Stimulated activated CD4-positive, alpha-beta T cell treated with anti-CD3 and anti-CD28 coated beads, TNF-alpha, amount 100 ng/mL, for 48 hours (primary cell): ENCODE results near the gene C1RL.

Experiments used
- DNase-seq, 3 donors: peaks; one replicate each; pipeline ENCODE4 v3.0.0-alpha.2; 2020; ENCODE audit warnings: low read depth in 3 of 3

Gene C1RL

DNA sequence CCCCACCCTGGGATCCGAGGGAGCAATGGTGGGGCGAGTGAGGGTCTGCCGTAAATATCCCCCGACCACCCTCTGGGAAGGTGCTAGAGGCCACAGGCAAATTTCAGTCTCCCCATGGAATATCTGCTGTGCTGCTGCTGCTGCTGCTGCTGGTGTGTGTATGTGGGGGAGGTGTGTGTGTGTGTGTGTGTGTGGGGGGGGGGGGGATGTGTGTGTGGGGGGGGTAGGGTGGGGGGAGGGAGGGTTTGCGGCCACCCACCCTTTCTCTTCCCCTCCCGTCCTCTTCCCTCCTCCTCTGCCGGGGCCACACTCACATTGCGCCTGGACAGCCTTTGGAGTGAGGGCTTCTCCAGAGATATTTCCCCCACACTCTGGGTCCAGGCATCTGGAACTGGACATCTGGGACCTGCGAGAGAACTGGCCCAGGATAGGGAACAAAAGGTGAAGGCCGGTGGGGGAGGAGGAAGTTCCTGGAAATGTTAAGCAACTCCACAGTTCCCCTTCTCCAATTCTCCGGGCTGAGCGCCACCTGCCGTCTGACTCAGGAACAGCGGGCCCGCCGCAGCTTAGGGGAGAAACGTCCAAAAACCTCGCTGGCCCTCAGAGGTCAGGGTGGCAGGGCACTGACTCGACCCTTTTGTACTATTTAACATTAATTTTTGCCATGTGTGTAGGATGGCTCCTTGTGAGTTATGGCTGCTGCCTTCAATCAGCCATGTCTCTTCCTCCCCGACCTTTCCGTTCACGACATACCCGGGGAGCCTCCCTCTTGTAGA is at the start of gene C1RL:
TSS of gene C1RL (minus strand) at position 419 of the 776 bp plus-strand sequence. CDS start at position 385, 34 bp downstream.
- DNase-seq: peak; percentile 65 to 77 (median 77)

GRCh38 chr12:7157391-7157790 is 48.4 kb upstream of the C1RL start:
- no peak for DNase-seq

DNA sequence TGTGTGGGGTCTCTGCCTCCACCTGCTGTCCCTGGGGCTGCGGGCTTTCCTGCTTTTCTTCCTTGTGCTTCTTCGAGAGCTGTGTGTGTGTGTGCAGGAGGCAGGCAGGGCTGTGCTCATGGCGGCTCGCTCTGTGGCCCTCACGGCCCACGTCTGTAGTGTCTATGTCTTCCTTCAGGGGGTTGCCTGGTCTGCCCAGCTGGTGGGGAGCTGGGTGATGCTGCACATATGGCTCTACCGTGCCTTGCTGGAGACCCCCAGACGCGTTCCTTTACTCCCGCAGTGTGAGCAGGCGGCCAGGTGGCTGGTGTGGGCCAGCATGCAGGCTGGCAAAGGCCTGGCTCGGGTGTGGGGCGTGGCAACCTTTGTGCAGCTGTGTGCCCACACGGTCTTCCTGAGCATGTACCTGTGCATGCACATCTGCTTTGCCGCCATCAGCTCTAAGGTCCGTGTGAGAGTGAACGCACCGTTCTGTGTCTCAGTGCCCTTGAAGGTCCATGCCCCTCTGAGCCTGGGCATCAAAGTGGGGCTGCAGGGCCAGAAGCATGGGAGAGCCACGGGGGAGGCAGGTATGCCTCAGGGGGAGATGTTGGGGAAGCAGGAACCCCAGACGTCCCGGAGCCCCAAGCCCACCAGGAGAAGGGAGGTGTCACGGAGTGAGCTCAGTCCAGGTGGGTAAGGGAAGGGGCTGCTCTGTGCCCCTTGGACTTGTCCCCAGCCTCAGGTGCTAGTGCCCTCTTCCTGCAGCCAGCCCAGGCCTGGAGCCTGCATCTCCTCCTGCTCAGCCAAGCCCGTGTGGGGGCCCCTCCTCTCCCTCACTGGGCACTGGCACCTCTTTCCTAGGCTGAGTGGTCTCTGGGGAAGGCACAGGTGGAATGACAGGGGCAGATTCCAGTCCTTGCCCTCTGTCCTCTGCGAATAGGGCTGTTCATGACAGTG is 47.5 kb upstream of the C1RL start:
- no peak for DNase-seq

DNA sequence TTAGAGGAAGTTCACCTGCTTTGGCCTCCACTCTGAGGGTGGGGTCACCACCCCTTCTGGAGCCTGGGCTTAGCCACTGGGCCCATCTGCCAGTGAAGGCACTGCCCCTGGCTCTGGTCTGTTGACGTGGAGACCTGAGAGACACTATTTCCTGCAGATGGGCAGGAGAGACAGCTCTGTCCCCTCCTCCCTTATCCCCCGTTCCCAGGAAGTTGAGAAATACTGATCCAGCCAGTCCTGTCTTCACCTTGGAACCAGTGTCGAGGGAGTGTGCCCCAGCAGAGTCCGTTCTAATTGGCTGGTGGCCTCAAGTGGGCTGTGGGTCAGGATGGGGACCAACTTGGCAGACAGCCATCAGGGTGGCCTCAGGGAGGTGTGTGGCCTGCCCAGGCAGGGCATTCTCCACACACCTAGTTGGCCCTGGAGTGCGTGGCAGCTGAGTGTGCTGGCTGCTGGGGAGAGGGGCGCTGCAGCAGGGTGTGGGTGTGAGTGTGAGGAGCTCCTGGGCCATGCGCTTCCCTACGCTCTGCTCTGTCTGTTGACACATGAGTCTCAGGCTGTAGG is 46.5 kb upstream of the C1RL start:
- DNase-seq: no peak

DNA sequence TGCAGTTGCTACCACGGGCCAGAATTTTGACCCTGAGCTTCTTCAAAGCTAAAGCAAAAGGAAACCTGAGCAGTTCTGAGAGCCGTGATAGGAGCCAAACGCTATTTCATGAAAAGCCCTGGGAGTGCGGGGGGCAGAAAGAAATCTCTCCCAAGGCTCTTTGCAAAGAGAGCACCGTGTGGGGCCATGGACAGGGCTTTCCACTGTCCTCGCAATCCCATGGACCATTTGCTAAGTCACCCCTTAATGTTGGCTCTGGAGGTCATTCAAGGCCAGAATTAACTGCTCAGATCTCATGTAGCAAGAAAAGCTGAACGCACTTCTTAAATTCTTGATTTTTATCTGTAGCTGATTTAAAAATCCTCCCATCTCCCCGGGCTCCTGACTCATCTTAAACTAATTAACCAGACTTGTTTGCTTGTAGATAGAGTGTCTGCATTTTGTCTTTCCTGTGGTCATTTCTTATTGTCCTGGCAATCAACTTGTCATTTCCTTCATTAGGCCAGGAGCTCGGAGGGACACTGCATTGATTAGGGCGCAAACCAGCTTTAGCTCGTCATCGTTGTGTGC is 46.0 kb upstream of the C1RL start:
- DNase-seq: no peak

DNA sequence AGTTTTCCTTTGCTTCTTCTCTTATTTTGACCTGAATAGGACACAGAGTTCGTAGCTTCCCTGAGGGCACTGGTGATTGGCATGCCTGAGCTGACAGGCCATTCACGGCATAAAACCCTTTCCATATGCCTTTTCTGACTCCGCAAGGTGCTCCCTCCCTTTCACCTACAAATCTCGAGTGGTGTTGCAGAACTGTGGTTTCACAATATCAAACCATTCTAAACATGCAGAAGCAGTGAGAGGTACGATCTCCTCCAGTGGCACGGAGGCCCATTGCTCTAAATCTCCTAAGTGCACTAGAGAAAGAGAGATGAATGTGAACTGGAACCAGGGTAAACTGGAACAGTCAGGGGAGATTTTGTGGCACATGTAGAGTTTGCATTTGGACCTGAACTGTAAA is 45.0 kb upstream of the C1RL start:
- no peak for DNase-seq

GRCh38 chr12:7152818-7153217 is 43.8 kb upstream of the C1RL start:
- no peak for DNase-seq

- no peak for DNase-seq
These were observed 42.5 kb upstream of the C1RL start for GRCh38 chr12:7151532-7151931.

DNA sequence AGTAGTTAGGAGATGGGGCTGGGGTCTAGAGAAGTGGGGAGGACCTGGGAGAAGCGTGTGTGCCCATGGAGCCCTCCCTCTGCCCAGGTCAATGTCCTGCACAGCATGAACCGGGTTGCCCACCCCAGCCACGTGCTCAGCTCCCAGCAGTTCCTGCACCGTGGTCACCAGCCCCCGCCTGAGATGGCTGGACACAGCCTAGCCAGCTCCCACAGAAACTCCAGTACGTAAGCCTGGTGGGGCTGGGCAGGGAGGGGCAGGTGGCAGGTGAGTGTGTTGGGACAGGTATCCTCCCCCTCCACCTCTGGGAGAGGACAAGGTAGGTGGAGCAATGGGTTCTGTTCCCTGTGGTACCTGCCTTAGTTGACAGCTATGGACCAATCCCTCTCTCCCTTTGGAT is 41.8 kb upstream of the C1RL start:
- no peak for DNase-seq

- DNase-seq: no peak
These were observed 41.3 kb upstream of the C1RL start for GRCh38 chr12:7150356-7150755.

GRCh38 chr12:7146906-7147305 is 37.9 kb upstream of the C1RL start:
- DNase-seq: no peak

DNA sequence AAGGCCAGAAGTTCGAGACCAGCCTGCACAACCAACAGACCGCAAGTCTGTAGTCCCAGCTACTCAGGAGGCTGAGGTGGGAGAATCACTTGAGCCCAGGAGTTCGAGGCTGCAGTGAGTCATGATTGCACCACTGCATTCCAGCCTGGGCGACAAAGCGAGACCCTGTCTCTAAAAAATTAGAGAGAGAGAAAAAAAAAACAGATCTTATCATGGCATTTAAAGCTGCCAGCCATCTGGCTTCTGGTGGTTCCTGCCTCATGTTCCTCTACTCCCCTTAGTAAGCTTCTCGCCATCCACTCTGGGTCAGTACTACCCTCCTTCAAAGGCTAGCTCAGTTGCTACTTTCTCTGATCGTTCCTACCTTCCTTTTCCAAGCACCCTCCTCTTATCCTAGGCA is 37.2 kb upstream of the C1RL start:
- no peak for DNase-seq

DNA sequence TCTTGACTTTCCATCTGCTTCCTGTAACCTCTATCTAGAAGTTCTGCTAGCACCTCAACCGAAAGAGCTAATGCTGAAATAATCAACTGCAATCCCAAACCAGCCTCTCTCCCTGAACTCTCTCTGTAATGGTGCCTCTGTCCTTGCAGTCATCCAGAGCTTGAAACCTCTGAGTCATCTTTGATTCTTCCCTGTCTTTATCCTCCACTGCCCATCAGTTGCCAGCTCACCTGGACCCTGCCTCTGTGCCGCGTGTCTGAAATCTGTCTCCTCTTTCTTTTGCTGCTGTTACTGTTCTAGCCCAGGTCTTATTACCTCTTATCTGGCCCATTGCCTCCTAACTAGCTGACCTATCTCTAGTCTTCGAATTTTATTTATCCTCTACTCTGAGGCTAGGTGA is 36.7 kb upstream of the C1RL start:
- no peak for DNase-seq

- DNase-seq: no peak
These were observed 35.6 kb upstream of the C1RL start for GRCh38 chr12:7144414-7145120.

DNA sequence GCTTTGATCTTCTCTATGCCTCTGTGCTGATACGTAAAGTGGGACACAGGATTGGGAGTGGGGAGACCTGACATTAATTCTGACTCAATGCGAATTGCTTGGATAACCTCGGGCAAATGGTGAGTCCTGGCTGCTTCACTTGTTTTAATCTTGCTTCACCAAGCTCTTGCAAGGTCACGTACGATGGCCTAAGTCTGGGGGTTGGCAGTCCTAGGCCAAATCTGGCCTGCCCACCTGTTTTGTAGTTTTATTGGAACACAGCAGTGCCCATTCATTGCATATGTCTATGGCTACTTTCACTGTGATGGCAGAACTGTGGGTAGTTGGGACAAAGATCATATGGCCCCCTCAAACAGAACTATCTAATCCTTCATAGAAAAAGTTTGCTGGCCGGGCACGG is 34.5 kb upstream of the C1RL start:
- DNase-seq: no peak

GRCh38 chr12:7142809-7143465 is 33.9 kb upstream of the C1RL start:
- no peak for DNase-seq

DNA sequence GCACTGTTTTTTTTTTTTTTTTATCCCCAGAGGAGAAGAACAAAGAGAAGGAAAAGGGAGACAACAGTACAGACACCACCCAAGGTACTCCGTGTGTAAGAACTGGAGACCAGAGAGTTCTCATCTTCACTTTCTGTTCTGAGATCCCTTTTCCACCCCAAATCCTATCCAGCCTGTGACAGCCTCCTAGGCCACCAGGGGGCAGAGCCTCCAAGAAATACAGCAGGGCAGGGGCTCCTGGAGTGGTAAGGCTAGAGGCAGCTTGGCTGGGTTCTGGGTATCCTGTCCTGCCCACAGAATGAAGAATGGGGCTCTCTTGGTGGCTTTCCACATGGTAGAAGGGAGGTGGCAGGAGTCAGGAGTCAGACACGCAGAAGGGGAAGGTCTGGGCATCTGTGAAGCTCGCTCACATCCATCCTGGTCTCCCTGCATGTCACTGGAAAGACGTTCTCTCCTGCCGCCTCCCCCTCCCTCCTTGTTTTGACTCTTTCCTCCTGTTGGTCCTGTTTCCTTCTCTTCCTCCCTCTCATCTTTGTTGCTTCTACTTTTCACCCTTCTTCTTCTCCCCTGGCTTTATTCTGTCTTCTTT is 33.1 kb upstream of the C1RL start:
- peak; percentile 28 to 36 (median 35) for DNase-seq

DNA sequence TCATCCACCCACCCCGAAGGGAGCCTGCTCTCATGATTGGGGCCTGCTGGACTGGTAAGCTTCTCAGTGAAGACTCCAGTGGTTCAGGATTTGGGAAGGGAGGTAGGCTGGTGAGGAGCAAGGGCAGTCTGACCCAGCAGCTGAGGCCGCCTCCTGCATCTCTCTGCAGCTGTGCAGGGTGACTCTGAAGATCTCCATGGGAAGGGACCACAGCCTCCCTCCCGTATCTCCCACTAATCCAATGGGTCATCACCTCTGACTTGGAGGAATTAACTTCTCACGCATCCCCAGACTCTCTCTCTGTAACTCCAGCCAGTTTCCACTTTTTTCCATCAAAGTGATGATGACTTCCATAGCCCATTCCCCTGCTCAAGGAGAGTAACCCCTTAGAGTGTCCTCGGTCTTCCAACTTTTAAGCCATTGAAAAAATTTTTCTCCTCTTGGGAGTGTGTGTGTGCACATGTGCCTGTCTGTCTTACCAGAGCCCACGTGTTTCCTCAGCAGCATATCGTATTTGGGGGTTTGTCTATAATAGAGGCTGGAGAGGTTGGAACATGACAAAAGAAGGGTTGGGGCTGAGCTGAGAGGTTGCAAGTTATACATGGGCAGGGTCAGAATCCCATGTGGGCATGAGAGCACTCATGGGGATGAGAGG is 32.5 kb upstream of the C1RL start:
- no peak for DNase-seq

DNA sequence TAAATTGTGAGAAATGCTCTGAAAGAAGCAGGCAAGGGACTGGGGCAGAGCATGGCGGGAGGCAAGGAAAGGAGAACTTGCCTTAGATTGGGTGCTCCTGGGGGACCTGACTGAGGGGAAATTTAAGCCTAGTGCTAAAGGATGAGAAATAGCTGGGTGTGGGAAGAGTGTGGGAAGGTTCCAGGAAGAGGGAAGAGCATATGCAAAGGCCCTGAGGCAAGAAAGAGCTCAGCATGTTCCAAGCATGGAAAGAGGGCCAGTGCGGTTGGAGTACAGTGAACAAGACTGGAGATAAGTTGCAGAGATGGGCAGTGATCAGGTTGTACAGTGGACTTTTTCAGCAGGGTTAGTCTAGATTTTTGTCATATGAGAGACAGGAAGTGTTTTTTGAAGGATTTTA is 30.2 kb upstream of the C1RL start:
- no peak for DNase-seq

- DNase-seq: no peak
These were observed 28.9 kb upstream of the C1RL start for GRCh38 chr12:7137908-7138307.
